Esophagus squamous epithelium (tissue), 4 donors: ENCODE results near the gene HERC2.
"Not testable (repeated sequence)": the region's sequence is repeated elsewhere in the genome, so short reads cannot be mapped to it uniquely, and the experiment has no call there.

Experiments
- POLR2A ChIP-seq, 4 donors: fragments of 450-650 bp; IDR thresholded peaks; one replicate each; pipeline ENCODE4 v1.6.1; 2017; ENCODE audit warnings: antibody characterized with exemption in 4 of 4, mild to moderate bottlenecking in 4 of 4, moderate library complexity in 3 of 4
- TF ChIP-seq, protein P1 (sequence below), 6 experiments: fragments of 450-650 bp in 4 of 6; fragments of 200-600 bp in 2 of 6; sonication (generic) in 2 of 6; IDR thresholded peaks; one replicate each; pipeline ENCODE4 v1.5.1; 2016 to 2019; ENCODE audit warnings: antibody characterized with exemption in 6 of 6, mild to moderate bottlenecking in 4 of 6, moderate library complexity in 4 of 6

- TF ChIP-seq, protein P1, sequence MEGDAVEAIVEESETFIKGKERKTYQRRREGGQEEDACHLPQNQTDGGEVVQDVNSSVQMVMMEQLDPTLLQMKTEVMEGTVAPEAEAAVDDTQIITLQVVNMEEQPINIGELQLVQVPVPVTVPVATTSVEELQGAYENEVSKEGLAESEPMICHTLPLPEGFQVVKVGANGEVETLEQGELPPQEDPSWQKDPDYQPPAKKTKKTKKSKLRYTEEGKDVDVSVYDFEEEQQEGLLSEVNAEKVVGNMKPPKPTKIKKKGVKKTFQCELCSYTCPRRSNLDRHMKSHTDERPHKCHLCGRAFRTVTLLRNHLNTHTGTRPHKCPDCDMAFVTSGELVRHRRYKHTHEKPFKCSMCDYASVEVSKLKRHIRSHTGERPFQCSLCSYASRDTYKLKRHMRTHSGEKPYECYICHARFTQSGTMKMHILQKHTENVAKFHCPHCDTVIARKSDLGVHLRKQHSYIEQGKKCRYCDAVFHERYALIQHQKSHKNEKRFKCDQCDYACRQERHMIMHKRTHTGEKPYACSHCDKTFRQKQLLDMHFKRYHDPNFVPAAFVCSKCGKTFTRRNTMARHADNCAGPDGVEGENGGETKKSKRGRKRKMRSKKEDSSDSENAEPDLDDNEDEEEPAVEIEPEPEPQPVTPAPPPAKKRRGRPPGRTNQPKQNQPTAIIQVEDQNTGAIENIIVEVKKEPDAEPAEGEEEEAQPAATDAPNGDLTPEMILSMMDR (IDR thresholded peaks at IDR 0.05), result not testable (repeated sequence)
- TF ChIP-seq POLR2A (IDR thresholded peaks at IDR 0.05), result not testable (repeated sequence)
Observed at GRCh38 chr15:28203055-28203828, 118.7 kb downstream of the HERC2 start.
